Endothelial cell of umbilical vein (primary cell): ENCODE data around the gene HSPB6. TPM values are rescaled to one million over a fixed set of nuclear protein-coding genes. Genes with fewer than 3 reads are reported as not detected.

ENCODE experiments used
- BruUV-seq: library from RNA; stranded (reverse); fragments of 400-500 nt; replicated peaks from 2 replicates; lab custom pipeline; 2021; lab: Mats Ljungman, UMichigan
- CTCF ChIA-PET: fragments of 300-600, 350-600 bp; sonication (Branson Sonifier 250); formaldehyde crosslinking; loops from one replicate; lab custom pipeline; 2021; ENCODE audit warnings: antibody characterized with exemption, inconsistent platforms; lab: Charles Lee
- POLR2A ChIA-PET: fragments of 300-600, 350-600 bp; sonication (Branson Sonifier 250); formaldehyde crosslinking; loops from one replicate; lab custom pipeline; 2021; ENCODE audit warnings: antibody characterized with exemption, inconsistent platforms; lab: Charles Lee
- DNase-seq: peaks from one replicate; pipeline ENCODE4 v3.0.0-alpha.2; 2011; ENCODE audit warnings: low read depth, low spot score
- FAIRE-seq: peaks from 2 replicates; lab custom pipeline; 2011; peaks lifted over from hg19 to GRCh38; lab: Jason Lieb, UNC
- H2AFZ ChIP-seq: 2 replicates; pipeline ENCODE4 v1.6.0; 2012; ENCODE audit warnings: low read depth, low read length, control low read depth, inconsistent platforms
- H3K27ac ChIP-seq: 2 replicates; pipeline ENCODE4 v1.5.1; 2011; ENCODE audit warnings: low read depth, mild to moderate bottlenecking, control low read depth, low read length, moderate library complexity; ENCODE audit not compliant: insufficient read depth
- H3K27me3 ChIP-seq, 2 experiments: 2 replicates each; pipeline versions ENCODE4 v1.6.0 to v1.6.1; 2011; ENCODE audit warnings: low read length in 2 of 2, mixed read lengths in 1 of 2; ENCODE audit not compliant: control insufficient read depth in 2 of 2, insufficient read depth in 2 of 2
- H3K36me3 ChIP-seq, 2 experiments: 2 replicates in 1 of 2; 3 replicates in 1 of 2; pipeline ENCODE4 v1.5.1; 2011; ENCODE audit warnings: low read length in 2 of 2, mild to moderate bottlenecking in 1 of 2, moderate library complexity in 1 of 2; ENCODE audit not compliant: control insufficient read depth in 2 of 2, insufficient read depth in 2 of 2; ENCODE audit errors: extremely low read depth in 1 of 2
- H3K4me1 ChIP-seq: 3 replicates; pipeline ENCODE4 v1.5.1; 2011; ENCODE audit warnings: mild to moderate bottlenecking, low read length; ENCODE audit not compliant: control insufficient read depth, insufficient read depth; ENCODE audit errors: extremely low read depth
- H3K4me2 ChIP-seq: 2 replicates; pipeline ENCODE4 v1.6.1; 2011; ENCODE audit warnings: low read length, control low read depth, mixed read lengths; ENCODE audit not compliant: insufficient read depth
- H3K4me3 ChIP-seq, 3 experiments: fragments of 200-600 bp in 1 of 3; sonication (generic), shearing (Covaris generic) in 1 of 3; replicated peaks in 1 of 3; 2 replicates each; pipeline ENCODE4 v1.5.1; 2011 to 2016; ENCODE audit warnings: control low read depth in 3 of 3, low read length in 3 of 3, mild to moderate bottlenecking in 2 of 3, inconsistent platforms in 1 of 3, low read depth in 1 of 3, moderate library complexity in 1 of 3; ENCODE audit not compliant: insufficient read depth in 1 of 3
- H3K79me2 ChIP-seq: 2 replicates; pipeline ENCODE4 v1.6.0; 2012; ENCODE audit warnings: low read length, inconsistent platforms; ENCODE audit not compliant: control insufficient read depth, insufficient read depth
- H3K9ac ChIP-seq: replicated peaks from 2 replicates; pipeline ENCODE3; 2011; ENCODE audit warnings: low read length, control low read depth; ENCODE audit not compliant: insufficient read depth; ENCODE audit errors: extremely low read depth
- H3K9me1 ChIP-seq: replicated peaks from 3 replicates; pipeline ENCODE4 v1.6.0; 2011; ENCODE audit warnings: mild to moderate bottlenecking, low read length; ENCODE audit not compliant: control insufficient read depth, insufficient read depth; ENCODE audit errors: extremely low read depth
- H3K9me3 ChIP-seq: replicated peaks from 2 replicates; pipeline ENCODE4 v1.5.1; 2012; ENCODE audit warnings: low read length, inconsistent platforms; ENCODE audit not compliant: control insufficient read depth, insufficient read depth
- H4K20me1 ChIP-seq: replicated peaks from 2 replicates; pipeline ENCODE3; 2011; ENCODE audit warnings: mild to moderate bottlenecking, low read length; ENCODE audit not compliant: control insufficient read depth, insufficient read depth; ENCODE audit errors: extremely low read depth
- EZH2 ChIP-seq: IDR thresholded peaks from 2 replicates; pipeline ENCODE4 v1.6.1; 2012; ENCODE audit warnings: borderline replicate concordance, low read depth, mild to moderate bottlenecking, moderate library complexity, low read length, inconsistent platforms; ENCODE audit not compliant: severe bottlenecking
- FOS ChIP-seq: IDR thresholded peaks from 2 replicates; pipeline ENCODE4 v1.6.1; 2011; ENCODE audit warnings: mild to moderate bottlenecking, low read length, moderate library complexity, borderline replicate concordance; ENCODE audit not compliant: insufficient read depth
- GATA2 ChIP-seq: IDR thresholded peaks from 2 replicates; pipeline ENCODE4 v1.7.0; 2011; ENCODE audit warnings: low read depth, mild to moderate bottlenecking, moderate library complexity, mixed read lengths, low read length; ENCODE audit not compliant: insufficient read length, insufficient read depth
- JUN ChIP-seq: IDR thresholded peaks from 2 replicates; pipeline ENCODE4 v1.6.1; 2011; ENCODE audit warnings: borderline replicate concordance, low read depth; ENCODE audit not compliant: insufficient read length, insufficient read depth
- MAX ChIP-seq: IDR thresholded peaks from 2 replicates; pipeline ENCODE4 v1.6.1; 2011; ENCODE audit not compliant: insufficient read depth, insufficient read length
- MYC ChIP-seq: IDR thresholded peaks from one replicate; pipeline ENCODE4 v1.6.1; 2011; ENCODE audit warnings: mild to moderate bottlenecking, low read depth, low read length
- POLR2A ChIP-seq: IDR thresholded peaks from 2 replicates; pipeline ENCODE4 v1.6.1; 2012; ENCODE audit warnings: low read depth, mild to moderate bottlenecking, control low read depth, low read length
- POLR2AphosphoS5 ChIP-seq: IDR thresholded peaks from 2 replicates; pipeline ENCODE4 v1.6.1; 2012; ENCODE audit warnings: low read depth, mild to moderate bottlenecking, control low read depth, low read length, moderate library complexity; ENCODE audit not compliant: insufficient read depth
- dilution Hi-C: fragments of 300-500 bp; cut with MboI; formaldehyde crosslinking; loops from one replicate; pipeline ENCODE4 v1.15.0; 2019; ENCODE audit warnings: low sequenced_read_pairs; ENCODE audit not compliant: extremely low pct_ligation_motif_present
- intact Hi-C: fragments of 100-400 bp; cut with micrococcal nuclease; formaldehyde crosslinking; loops from one replicate; pipeline ENCODE4 v1.10.0; 2022
- polyA plus RNA-seq, 4 experiments: library from polyadenylated mRNA; depleted of rRNA in 3 of 4; stranded (reverse) in 3 of 4; unstranded in 1 of 4; fragments of >200 nt; gene quantifications; 2 replicates each; pipeline versions ENCODE4 v1.2.1 to v1.2.3, GENCODE V29; 2011 to 2012; ENCODE audit warnings: missing spikeins in 1 of 4
- total RNA-seq: library from RNA; stranded (reverse); gene quantifications from 2 replicates; pipeline ENCODE4 v1.2.3, GENCODE V29; 2021
- TF ChIP-seq, protein P1 (sequence below), 2 donors: IDR thresholded peaks; 1 replicate in 1 of 2; 2 replicates in 1 of 2; pipeline ENCODE4 v1.5.1; 2011; ENCODE audit warnings: low read length in 2 of 2, mild to moderate bottlenecking in 2 of 2, moderate library complexity in 2 of 2, control low read depth in 1 of 2, inconsistent platforms in 1 of 2, low read depth in 1 of 2; ENCODE audit not compliant: insufficient read depth in 1 of 2; ENCODE audit errors: extremely low read depth in 1 of 2

HSPB6 gene
- total and polyA plus RNA-seq, 2 donors (not counting 3 experiments of a cell fraction or from before 2014, with no cell fraction given): 3.4 to 6.2 TPM

DNA sequence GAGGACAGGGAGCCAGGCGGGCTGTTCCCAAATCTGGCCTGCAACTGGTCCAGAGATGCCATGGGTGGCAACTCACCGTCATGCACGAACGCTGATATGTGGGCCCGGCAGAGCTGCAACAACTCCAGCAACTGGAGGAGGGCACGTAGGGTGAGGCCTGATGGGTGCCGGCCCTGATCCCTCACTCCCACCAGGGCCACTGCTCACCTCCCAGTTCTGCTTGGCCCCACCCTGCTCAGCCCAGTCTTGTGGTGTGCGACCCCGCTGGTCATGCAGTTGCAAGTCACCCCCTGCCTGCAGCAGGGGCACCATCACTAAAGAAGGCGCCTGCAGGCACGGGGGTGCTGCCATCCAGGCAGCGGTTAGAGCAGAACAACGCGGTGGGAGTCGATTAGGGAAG lies 35.5 kb upstream of the HSPB6 start:
- no TSS peak for BruUV-seq
- POLR2A ChIA-PET: no interaction called here
- H4K20me1 ChIP-seq: no peaks in the 10 kb centered on the region
- H3K36me3 ChIP-seq: no peaks in the 10 kb centered on the region
- no peaks in the 10 kb centered on the region for H3K4me1 ChIP-seq
- H3K27ac ChIP-seq: no peak overlapping the region
- H3K79me2 ChIP-seq: no peaks in the 10 kb centered on the region
- no peaks in the 10 kb centered on the region for H3K9me3 ChIP-seq
- intact Hi-C loops: no loop called here
- no peak overlapping the region for H3K9ac ChIP-seq
- no peak for DNase-seq
- TF ChIP-seq POLR2AphosphoS5 (no peak), MAX (no peak), MYC (no peak), GATA2 (no peak), FOS (no peak), POLR2A (no peak), JUN (no peak), EZH2 (no peak)
- TF ChIP-seq, protein P1, sequence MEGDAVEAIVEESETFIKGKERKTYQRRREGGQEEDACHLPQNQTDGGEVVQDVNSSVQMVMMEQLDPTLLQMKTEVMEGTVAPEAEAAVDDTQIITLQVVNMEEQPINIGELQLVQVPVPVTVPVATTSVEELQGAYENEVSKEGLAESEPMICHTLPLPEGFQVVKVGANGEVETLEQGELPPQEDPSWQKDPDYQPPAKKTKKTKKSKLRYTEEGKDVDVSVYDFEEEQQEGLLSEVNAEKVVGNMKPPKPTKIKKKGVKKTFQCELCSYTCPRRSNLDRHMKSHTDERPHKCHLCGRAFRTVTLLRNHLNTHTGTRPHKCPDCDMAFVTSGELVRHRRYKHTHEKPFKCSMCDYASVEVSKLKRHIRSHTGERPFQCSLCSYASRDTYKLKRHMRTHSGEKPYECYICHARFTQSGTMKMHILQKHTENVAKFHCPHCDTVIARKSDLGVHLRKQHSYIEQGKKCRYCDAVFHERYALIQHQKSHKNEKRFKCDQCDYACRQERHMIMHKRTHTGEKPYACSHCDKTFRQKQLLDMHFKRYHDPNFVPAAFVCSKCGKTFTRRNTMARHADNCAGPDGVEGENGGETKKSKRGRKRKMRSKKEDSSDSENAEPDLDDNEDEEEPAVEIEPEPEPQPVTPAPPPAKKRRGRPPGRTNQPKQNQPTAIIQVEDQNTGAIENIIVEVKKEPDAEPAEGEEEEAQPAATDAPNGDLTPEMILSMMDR (IDR thresholded peaks at IDR 0.05; ENCODE audit: extremely low read depth in 1 of 2, insufficient read depth in 1 of 2, low read depth in 1 of 2, low read length in 2 of 2): no peak
- peaks cover 11 to 19% of the 10 kb centered on the region in 2 experiments for H3K27me3 ChIP-seq
- dilution Hi-C loops: no loop called here
- H3K4me3 ChIP-seq: no peak overlapping the region
- CTCF ChIA-PET: interaction anchor here (0.6 kb wide), 1 partner anchor 339 kb away, joined by 4 read pairs; no protein-coding TSS in a partner anchor
- FAIRE-seq: no peak
- no peaks in the 10 kb centered on the region for H3K9me1 ChIP-seq
- no peak overlapping the region for H3K4me2 ChIP-seq
- H2AFZ ChIP-seq: no peak overlapping the region
